ENCODE measurements around the gene PLEKHG3. TPM values are rescaled to one million over a fixed set of nuclear protein-coding genes. Genes with fewer than 3 reads are reported as not detected.

Gene PLEKHG3
- total and polyA plus RNA-seq, 2 donors (not counting 1 experiment from before 2014, with no cell fraction given): 0.17 to 3.0 TPM

- Histone ChIP-seq H4K20me1 (ENCODE audit: control insufficient read depth, extremely low read depth, insufficient read depth, low read length) (no peaks in the 10 kb centered on the region), H3K4me3 (replicated peaks in 1 of 4; ENCODE audit: control extremely low read depth in 1 of 4, insufficient read depth in 1 of 4, low read depth in 3 of 4, low read length in 4 of 4) (no peak overlapping the region), H3K4me1 (ENCODE audit: control insufficient read depth, extremely low read depth, insufficient read depth, low read length) (no peaks in the 10 kb centered on the region), H3K9me3 (ENCODE audit: control insufficient read depth, insufficient read depth, low read depth, low read length) (no peaks in the 10 kb centered on the region), H3K4me2 (ENCODE audit: extremely low read depth, insufficient read depth, low read length) (no peak overlapping the region), H3K36me3 (ENCODE audit: control insufficient read depth, insufficient read depth, low read length) (no peaks in the 10 kb centered on the region), H3K27me3 (ENCODE audit: control insufficient read depth, insufficient read depth, low read length) (peaks cover 7% of the 10 kb centered on the region), H3K27ac (ENCODE audit: insufficient read depth, low read length) (no peak overlapping the region), H2AFZ (ENCODE audit: low read length) (no peak overlapping the region), H3K9ac (ENCODE audit: insufficient read depth, low read length) (no peak overlapping the region), H3K79me2 (ENCODE audit: control insufficient read depth, insufficient read depth, low read length) (no peaks in the 10 kb centered on the region)
- TF ChIP-seq EZH2 (IDR thresholded peaks at IDR 0.05; ENCODE audit: low read length, missing control alignments) (no peak), CTCF (conservative IDR thresholded peaks at IDR 0.05 in 1 of 2, IDR thresholded peaks at IDR 0.05 in 1 of 2; ENCODE audit: low read depth in 1 of 2, low read length in 2 of 2) (no peak)
- no peak for DNase-seq (ENCODE audit: low read depth in 2 of 2)
These were observed 27.7 kb upstream of the PLEKHG3 start for GRCh38 chr14:64676410-64677008.

GRCh38 chr14:64680013-64680713 lies 24.1 kb upstream of the PLEKHG3 start:
- TF ChIP-seq EZH2 (IDR thresholded peaks at IDR 0.05; ENCODE audit: low read length, missing control alignments) (no peak), CTCF (conservative IDR thresholded peaks at IDR 0.05 in 1 of 2, IDR thresholded peaks at IDR 0.05 in 1 of 2; ENCODE audit: low read depth in 1 of 2, low read length in 2 of 2) (no peak)
- Histone ChIP-seq H3K36me3 (ENCODE audit: control insufficient read depth, insufficient read depth, low read length) (no peaks in the 10 kb centered on the region), H4K20me1 (ENCODE audit: control insufficient read depth, extremely low read depth, insufficient read depth, low read length) (no peaks in the 10 kb centered on the region), H3K27ac (ENCODE audit: insufficient read depth, low read length) (no peak overlapping the region), H3K9me3 (ENCODE audit: control insufficient read depth, insufficient read depth, low read depth, low read length) (no peaks in the 10 kb centered on the region), H3K4me2 (ENCODE audit: extremely low read depth, insufficient read depth, low read length) (no peak overlapping the region), H3K4me3 (replicated peaks in 1 of 4; ENCODE audit: control extremely low read depth in 1 of 4, insufficient read depth in 1 of 4, low read depth in 3 of 4, low read length in 4 of 4) (no peak overlapping the region), H3K27me3 (ENCODE audit: control insufficient read depth, insufficient read depth, low read length) (no peaks in the 10 kb centered on the region), H3K9ac (ENCODE audit: insufficient read depth, low read length) (no peak overlapping the region), H3K79me2 (ENCODE audit: control insufficient read depth, insufficient read depth, low read length) (no peaks in the 10 kb centered on the region), H3K4me1 (ENCODE audit: control insufficient read depth, extremely low read depth, insufficient read depth, low read length) (no peaks in the 10 kb centered on the region), H2AFZ (ENCODE audit: low read length) (no peak overlapping the region)
- peak in 1 of 2 donors; percentile 24 for DNase-seq (ENCODE audit: low read depth in 2 of 2)

GRCh38 chr14:64680714-64681065 lies 23.5 kb upstream of the PLEKHG3 start:
- TF ChIP-seq CTCF (conservative IDR thresholded peaks at IDR 0.05 in 1 of 2, IDR thresholded peaks at IDR 0.05 in 1 of 2; ENCODE audit: low read depth in 1 of 2, low read length in 2 of 2) (no peak), EZH2 (IDR thresholded peaks at IDR 0.05; ENCODE audit: low read length, missing control alignments) (no peak)
- Histone ChIP-seq H2AFZ (ENCODE audit: low read length) (no peak overlapping the region), H3K4me1 (ENCODE audit: control insufficient read depth, extremely low read depth, insufficient read depth, low read length) (no peaks in the 10 kb centered on the region), H3K4me2 (ENCODE audit: extremely low read depth, insufficient read depth, low read length) (no peak overlapping the region), H3K9ac (ENCODE audit: insufficient read depth, low read length) (no peak overlapping the region), H3K9me3 (ENCODE audit: control insufficient read depth, insufficient read depth, low read depth, low read length) (no peaks in the 10 kb centered on the region), H3K4me3 (replicated peaks in 1 of 4; ENCODE audit: control extremely low read depth in 1 of 4, insufficient read depth in 1 of 4, low read depth in 3 of 4, low read length in 4 of 4) (no peak overlapping the region), H3K27ac (ENCODE audit: insufficient read depth, low read length) (no peak overlapping the region), H3K27me3 (ENCODE audit: control insufficient read depth, insufficient read depth, low read length) (no peaks in the 10 kb centered on the region), H3K79me2 (ENCODE audit: control insufficient read depth, insufficient read depth, low read length) (no peaks in the 10 kb centered on the region), H3K36me3 (ENCODE audit: control insufficient read depth, insufficient read depth, low read length) (no peaks in the 10 kb centered on the region), H4K20me1 (ENCODE audit: control insufficient read depth, extremely low read depth, insufficient read depth, low read length) (no peaks in the 10 kb centered on the region)
- DNase-seq (ENCODE audit: low read depth in 2 of 2): no peak

All from fibroblast of lung (primary cell).